HL-60 (cell line): Measurements from ENCODE around the gene ABCC1.

Source experiments
- GABPA ChIP-seq: IDR thresholded peaks from 2 replicates; pipeline ENCODE4 v1.6.1; 2012; ENCODE audit warnings: low read depth
- POLR2AphosphoS5 ChIP-seq: IDR thresholded peaks from 2 replicates; pipeline ENCODE4 v1.6.1; 2012; ENCODE audit warnings: low read depth
- SPI1 ChIP-seq: IDR thresholded peaks from 2 replicates; pipeline ENCODE4 v1.6.1; 2012; ENCODE audit warnings: low read depth, mild to moderate bottlenecking, borderline replicate concordance
- TF ChIP-seq, protein P1 (sequence below): IDR thresholded peaks from one replicate; pipeline ENCODE4 v1.5.1; 2011; ENCODE audit warnings: low read length, control low read depth, inconsistent platforms; ENCODE audit not compliant: insufficient read depth
- TF ChIP-seq, protein P2 (sequence below): IDR thresholded peaks from 2 replicates; pipeline ENCODE4 v1.6.1; 2012; ENCODE audit warnings: low read depth; ENCODE audit not compliant: insufficient replicate concordance

DNA sequence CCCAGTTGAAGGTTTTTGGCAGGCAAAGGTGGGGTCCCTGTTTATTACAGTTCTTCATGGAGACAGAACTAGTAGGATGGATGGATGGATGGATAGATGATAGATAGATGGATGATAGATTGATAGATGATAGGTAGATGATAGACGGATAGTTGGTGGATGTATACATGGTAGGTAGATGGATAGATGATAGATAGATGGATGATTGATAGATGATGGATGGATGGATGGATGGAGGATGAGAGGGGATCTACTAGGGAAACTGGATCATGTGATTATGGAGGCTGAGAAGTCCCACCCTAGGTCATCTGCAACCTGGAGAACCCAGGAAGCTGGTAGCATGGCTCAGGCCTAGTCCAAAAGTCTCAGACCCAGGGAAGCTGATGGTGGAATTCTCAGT lies 88.6 kb downstream of the ABCC1 start:
- TF ChIP-seq, protein P1, sequence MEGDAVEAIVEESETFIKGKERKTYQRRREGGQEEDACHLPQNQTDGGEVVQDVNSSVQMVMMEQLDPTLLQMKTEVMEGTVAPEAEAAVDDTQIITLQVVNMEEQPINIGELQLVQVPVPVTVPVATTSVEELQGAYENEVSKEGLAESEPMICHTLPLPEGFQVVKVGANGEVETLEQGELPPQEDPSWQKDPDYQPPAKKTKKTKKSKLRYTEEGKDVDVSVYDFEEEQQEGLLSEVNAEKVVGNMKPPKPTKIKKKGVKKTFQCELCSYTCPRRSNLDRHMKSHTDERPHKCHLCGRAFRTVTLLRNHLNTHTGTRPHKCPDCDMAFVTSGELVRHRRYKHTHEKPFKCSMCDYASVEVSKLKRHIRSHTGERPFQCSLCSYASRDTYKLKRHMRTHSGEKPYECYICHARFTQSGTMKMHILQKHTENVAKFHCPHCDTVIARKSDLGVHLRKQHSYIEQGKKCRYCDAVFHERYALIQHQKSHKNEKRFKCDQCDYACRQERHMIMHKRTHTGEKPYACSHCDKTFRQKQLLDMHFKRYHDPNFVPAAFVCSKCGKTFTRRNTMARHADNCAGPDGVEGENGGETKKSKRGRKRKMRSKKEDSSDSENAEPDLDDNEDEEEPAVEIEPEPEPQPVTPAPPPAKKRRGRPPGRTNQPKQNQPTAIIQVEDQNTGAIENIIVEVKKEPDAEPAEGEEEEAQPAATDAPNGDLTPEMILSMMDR: no peak
- TF ChIP-seq GABPA (no peak), POLR2AphosphoS5 (no peak), SPI1 (no peak)
- TF ChIP-seq, protein P2, sequence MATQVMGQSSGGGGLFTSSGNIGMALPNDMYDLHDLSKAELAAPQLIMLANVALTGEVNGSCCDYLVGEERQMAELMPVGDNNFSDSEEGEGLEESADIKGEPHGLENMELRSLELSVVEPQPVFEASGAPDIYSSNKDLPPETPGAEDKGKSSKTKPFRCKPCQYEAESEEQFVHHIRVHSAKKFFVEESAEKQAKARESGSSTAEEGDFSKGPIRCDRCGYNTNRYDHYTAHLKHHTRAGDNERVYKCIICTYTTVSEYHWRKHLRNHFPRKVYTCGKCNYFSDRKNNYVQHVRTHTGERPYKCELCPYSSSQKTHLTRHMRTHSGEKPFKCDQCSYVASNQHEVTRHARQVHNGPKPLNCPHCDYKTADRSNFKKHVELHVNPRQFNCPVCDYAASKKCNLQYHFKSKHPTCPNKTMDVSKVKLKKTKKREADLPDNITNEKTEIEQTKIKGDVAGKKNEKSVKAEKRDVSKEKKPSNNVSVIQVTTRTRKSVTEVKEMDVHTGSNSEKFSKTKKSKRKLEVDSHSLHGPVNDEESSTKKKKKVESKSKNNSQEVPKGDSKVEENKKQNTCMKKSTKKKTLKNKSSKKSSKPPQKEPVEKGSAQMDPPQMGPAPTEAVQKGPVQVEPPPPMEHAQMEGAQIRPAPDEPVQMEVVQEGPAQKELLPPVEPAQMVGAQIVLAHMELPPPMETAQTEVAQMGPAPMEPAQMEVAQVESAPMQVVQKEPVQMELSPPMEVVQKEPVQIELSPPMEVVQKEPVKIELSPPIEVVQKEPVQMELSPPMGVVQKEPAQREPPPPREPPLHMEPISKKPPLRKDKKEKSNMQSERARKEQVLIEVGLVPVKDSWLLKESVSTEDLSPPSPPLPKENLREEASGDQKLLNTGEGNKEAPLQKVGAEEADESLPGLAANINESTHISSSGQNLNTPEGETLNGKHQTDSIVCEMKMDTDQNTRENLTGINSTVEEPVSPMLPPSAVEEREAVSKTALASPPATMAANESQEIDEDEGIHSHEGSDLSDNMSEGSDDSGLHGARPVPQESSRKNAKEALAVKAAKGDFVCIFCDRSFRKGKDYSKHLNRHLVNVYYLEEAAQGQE: no peak
